Stomach (tissue), 4 donors: ENCODE data around the gene RTBDN.

Experiments used
- CTCF ChIP-seq, 7 experiments: fragments of 450-650 bp in 4 of 7; fragments of 200-600 bp in 3 of 7; sonication (generic) in 3 of 7; IDR thresholded peaks; one replicate each; pipeline ENCODE4 v1.5.1; 2016 to 2019; ENCODE audit warnings: antibody characterized with exemption in 7 of 7, control low read depth in 2 of 7, mild to moderate bottlenecking in 1 of 7
- EP300 ChIP-seq: sonication (generic); formaldehyde crosslinking; IDR thresholded peaks from one replicate; pipeline ENCODE4 v1.6.1; 2017; ENCODE audit warnings: antibody characterized with exemption
- POLR2A ChIP-seq, 4 donors: fragments of 450-650 bp; IDR thresholded peaks; one replicate each; pipeline ENCODE4 v1.6.1; 2016; ENCODE audit warnings: antibody characterized with exemption in 4 of 4, control low read depth in 2 of 4, mild to moderate bottlenecking in 1 of 4, moderate library complexity in 1 of 4
- POLR2AphosphoS5 ChIP-seq, 3 donors: sonication (generic); formaldehyde crosslinking; IDR thresholded peaks; one replicate each; pipeline ENCODE4 v1.6.1; 2016; ENCODE audit warnings: antibody characterized with exemption in 3 of 3

GRCh38 chr19:12797141-12797587 is 37.2 kb downstream of the RTBDN start:
- no peak for TF ChIP-seq CTCF (IDR thresholded peaks at IDR 0.05)
- TF ChIP-seq EP300: no peak
- no peak for TF ChIP-seq POLR2A (IDR thresholded peaks at IDR 0.05)
- peak in 2 of 3 donors; percentile 4 to 49 for TF ChIP-seq POLR2AphosphoS5 (IDR thresholded peaks at IDR 0.05)
